T follicular helper cell (primary cell): ENCODE data around the gene IGF2BP2.
"Not testable (repeated sequence)": the region's sequence is repeated elsewhere in the genome, so short reads cannot be mapped to it uniquely, and the experiment has no call there.

ENCODE experiments used
- DNase-seq: peaks from one replicate; pipeline ENCODE4 v3.0.0-alpha.2; 2020; ENCODE audit warnings: low read depth

IGF2BP2 gene

GRCh38 chr3:185797993-185798830, 26.6 kb downstream of the IGF2BP2 start:
- DNase-seq: no peak

GRCh38 chr3:185797108-185797881, 27.5 kb downstream of the IGF2BP2 start:
- no peak for DNase-seq

- no peak for DNase-seq
Measured at GRCh38 chr3:185796431-185797107, 28.3 kb downstream of the IGF2BP2 start.

GRCh38 chr3:185793381-185793780, 31.5 kb downstream of the IGF2BP2 start:
- no peak for DNase-seq

GRCh38 chr3:185792955-185793354, 31.9 kb downstream of the IGF2BP2 start:
- no peak for DNase-seq

GRCh38 chr3:185789891-185790830, 34.7 kb downstream of the IGF2BP2 start:
- DNase-seq: no peak

- DNase-seq: no peak
Measured at GRCh38 chr3:185789134-185789533, 35.7 kb downstream of the IGF2BP2 start.

GRCh38 chr3:185788292-185788691, 36.5 kb downstream of the IGF2BP2 start:
- no peak for DNase-seq

- DNase-seq: no peak
Measured at GRCh38 chr3:185786956-185787877, 37.6 kb downstream of the IGF2BP2 start.

- DNase-seq: not testable (repeated sequence)
Measured at GRCh38 chr3:185786258-185786657, 38.6 kb downstream of the IGF2BP2 start.

GRCh38 chr3:185784317-185784716, 40.5 kb downstream of the IGF2BP2 start:
- no peak for DNase-seq

GRCh38 chr3:185781759-185782158, 43.1 kb downstream of the IGF2BP2 start:
- DNase-seq: no peak

GRCh38 chr3:185779461-185779860, 45.4 kb downstream of the IGF2BP2 start:
- no peak for DNase-seq

GRCh38 chr3:185778821-185779220, 46.0 kb downstream of the IGF2BP2 start:
- no peak for DNase-seq

- no peak for DNase-seq
Measured at GRCh38 chr3:185778094-185778493, 46.7 kb downstream of the IGF2BP2 start.

- DNase-seq: no peak
Measured at GRCh38 chr3:185770109-185770508, 54.7 kb downstream of the IGF2BP2 start.

- peak; percentile 13 for DNase-seq
Measured at GRCh38 chr3:185768578-185768982, 56.3 kb downstream of the IGF2BP2 start.

- DNase-seq: no peak
Measured at GRCh38 chr3:185767002-185767688, 57.7 kb downstream of the IGF2BP2 start.

- DNase-seq: no peak
Measured at GRCh38 chr3:185766329-185767001, 58.4 kb downstream of the IGF2BP2 start.
